Colonic mucosa (tissue), 4 donors: Measurements from ENCODE around the gene CCSER1. TPM values are rescaled to one million over a fixed set of nuclear protein-coding genes. Genes with fewer than 3 reads are reported as not detected.

ENCODE experiments used
- DNase-seq: peaks from one replicate; pipeline ENCODE4 v3.0.0-alpha.2; 2020
- H3K27ac ChIP-seq: fragments of 200-600 bp; one replicate; pipeline ENCODE4 v1.8.0; 2021
- H3K27me3 ChIP-seq: fragments of 200-600 bp; one replicate; pipeline ENCODE4 v1.8.0; 2021
- H3K36me3 ChIP-seq: fragments of 200-600 bp; one replicate; pipeline ENCODE4 v1.8.0; 2021
- H3K4me1 ChIP-seq: fragments of 200-600 bp; one replicate; pipeline ENCODE4 v1.8.0; 2021; ENCODE audit warnings: mild to moderate bottlenecking
- H3K4me3 ChIP-seq: fragments of 200-600 bp; one replicate; pipeline ENCODE4 v1.8.0; 2021
- H3K9ac ChIP-seq, 2 donors: one replicate each; pipeline ENCODE4 v1.7.0; 2013; ENCODE audit warnings: control low read depth in 2 of 2, low read depth in 2 of 2, low read length in 2 of 2
- H3K9me3 ChIP-seq: fragments of 200-600 bp; one replicate; pipeline ENCODE4 v1.8.0; 2021
- CTCF ChIP-seq: fragments of 200-600 bp; IDR thresholded peaks from one replicate; pipeline ENCODE4 v1.8.0; 2022; ENCODE audit warnings: antibody characterized with exemption, mild to moderate bottlenecking
- intact Hi-C: fragments of 100-400 bp; cut with DNase I; formaldehyde crosslinking; loops from one replicate; pipeline ENCODE4 v1.14.1; 2022
- total RNA-seq, 2 donors: library from RNA; stranded (reverse); fragmentation: NEBNext Ultra II Directional in 1 of 2; extraction: Animal tissue kit (Norgen Biotek cat#: 25700) in 1 of 2; gene quantifications; one replicate each; pipeline ENCODE4 v1.2.1, GENCODE V29; 2021
- donor health status: healthy.
- donor health status: DM: no; HTN: no; CAD: no.
- donor health status: DM: no; HTN: no; CAD: no.

Gene CCSER1
- total RNA-seq, 2 donors from 2014 or later = 11.2 to 13.4 TPM

- Histone ChIP-seq H3K27ac (no peak overlapping the region), H3K9ac (no peak overlapping the region), H3K27me3 (no peaks in the 10 kb centered on the region), H3K4me3 (no peak overlapping the region), H3K4me1 (no peaks in the 10 kb centered on the region), H3K36me3 (no peaks in the 10 kb centered on the region), H3K9me3 (no peaks in the 10 kb centered on the region)
- DNase-seq = no peak
- intact Hi-C loops = no loop called here
- TF ChIP-seq CTCF = no peak
Observed at GRCh38 chr4:90580326-90580725, 453.1 kb downstream of the CCSER1 start.

- no peak overlapping the region for H3K9ac ChIP-seq
- H3K36me3 ChIP-seq = no peaks in the 10 kb centered on the region
- no peaks in the 10 kb centered on the region for H3K4me1 ChIP-seq
- H3K27ac ChIP-seq = no peak overlapping the region
- H3K27me3 ChIP-seq = no peaks in the 10 kb centered on the region
- H3K9me3 ChIP-seq = no peaks in the 10 kb centered on the region
- no peak overlapping the region for H3K4me3 ChIP-seq
- no peak for TF ChIP-seq CTCF
- intact Hi-C loops = no loop called here
- DNase-seq = no peak
Observed at GRCh38 chr4:90582087-90582486, 454.9 kb downstream of the CCSER1 start.

- intact Hi-C loops = no loop called here
- no peak for DNase-seq
Observed at GRCh38 chr4:90584051-90584450, 456.9 kb downstream of the CCSER1 start.

GRCh38 chr4:90585961-90586360, 458.8 kb downstream of the CCSER1 start:
- intact Hi-C loops = no loop called here
- Histone ChIP-seq H3K27ac (no peak overlapping the region), H3K4me3 (no peak overlapping the region), H3K36me3 (no peaks in the 10 kb centered on the region), H3K4me1 (no peaks in the 10 kb centered on the region), H3K9me3 (no peaks in the 10 kb centered on the region), H3K9ac (no peak overlapping the region), H3K27me3 (no peaks in the 10 kb centered on the region)
- DNase-seq = no peak
- no peak for TF ChIP-seq CTCF

More at GRCh38 chr4:90584051-90584450, 456.9 kb downstream of the CCSER1 start:
- no peaks in the 10 kb centered on the region for H3K4me1 ChIP-seq
- TF ChIP-seq CTCF = no peak
- no peaks in the 10 kb centered on the region for H3K27me3 ChIP-seq
- no peak overlapping the region for H3K4me3 ChIP-seq
- H3K27ac ChIP-seq = no peak overlapping the region
- no peaks in the 10 kb centered on the region for H3K36me3 ChIP-seq
- H3K9ac ChIP-seq = no peak overlapping the region
- H3K9me3 ChIP-seq = no peaks in the 10 kb centered on the region

GRCh38 chr4:90586799-90587198, 459.6 kb downstream of the CCSER1 start:
- Histone ChIP-seq H3K9ac (no peak overlapping the region), H3K36me3 (no peaks in the 10 kb centered on the region), H3K4me1 (no peaks in the 10 kb centered on the region), H3K27ac (no peak overlapping the region), H3K9me3 (no peaks in the 10 kb centered on the region), H3K27me3 (no peaks in the 10 kb centered on the region), H3K4me3 (no peak overlapping the region)
- TF ChIP-seq CTCF = no peak
- no peak for DNase-seq
- intact Hi-C loops = no loop called here

- no peak for TF ChIP-seq CTCF
- H3K9ac ChIP-seq = no peak overlapping the region
- H3K4me3 ChIP-seq = no peak overlapping the region
- H3K9me3 ChIP-seq = no peaks in the 10 kb centered on the region
- no peaks in the 10 kb centered on the region for H3K27me3 ChIP-seq
- intact Hi-C loops = no loop called here
- no peak overlapping the region for H3K27ac ChIP-seq
- no peaks in the 10 kb centered on the region for H3K4me1 ChIP-seq
- DNase-seq = no peak
- H3K36me3 ChIP-seq = no peaks in the 10 kb centered on the region
Observed at GRCh38 chr4:90597927-90598326, 470.7 kb downstream of the CCSER1 start.
